IPS DF 19.7 (cell line): Measurements from ENCODE around the gene RASSF10.

Experiments
- DNase-seq: peaks from one replicate; pipeline ENCODE4 v3.0.0-alpha.2; 2013; ENCODE audit warnings: low read depth, low spot score

RASSF10 gene

GRCh38 chr11:13054278-13054677, 45.2 kb downstream of the RASSF10 start:
- no peak for DNase-seq

GRCh38 chr11:13055200-13055599, 46.1 kb downstream of the RASSF10 start:
- DNase-seq: no peak

DNA sequence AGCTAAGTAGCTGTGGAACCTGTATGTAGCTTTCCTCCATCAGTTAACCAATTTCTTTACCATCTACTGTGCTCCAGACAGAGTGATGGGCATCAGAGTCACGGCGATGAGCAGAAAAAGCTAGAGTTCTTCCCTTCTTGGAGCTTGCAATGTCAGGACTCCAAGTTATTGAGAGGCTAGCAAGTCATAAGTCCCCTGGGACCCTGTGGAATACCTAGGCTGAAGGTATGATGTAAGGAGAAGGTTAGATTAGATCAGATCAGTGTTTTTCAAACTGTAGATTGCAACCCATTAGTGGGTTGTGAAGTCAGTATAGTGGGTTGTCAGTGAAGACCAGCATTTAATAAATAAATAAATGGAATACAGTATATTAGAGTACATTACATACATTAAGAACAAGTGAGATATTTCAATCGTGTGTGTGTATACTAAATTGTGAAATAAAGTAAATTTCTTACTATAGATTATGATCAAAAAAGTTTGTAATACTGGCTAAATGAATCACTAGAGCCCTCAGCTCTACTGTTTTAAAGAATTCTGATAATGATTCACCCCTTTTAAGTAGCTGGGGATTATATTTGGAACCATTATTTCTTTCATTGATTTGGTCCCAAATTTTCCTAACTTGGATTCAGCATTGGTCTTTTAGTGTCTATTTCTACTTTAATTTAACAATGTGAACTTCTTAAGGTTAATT, 52.3 kb downstream of the RASSF10 start:
- DNase-seq: no peak
